H1 (cell line): ENCODE data around the gene WDR90. TPM values are rescaled to one million over a fixed set of nuclear protein-coding genes. Genes with fewer than 3 reads are reported as not detected.

ENCODE experiments used
- GABPA ChIP-seq: IDR thresholded peaks from 2 replicates; pipeline ENCODE4 v1.6.1; 2011; ENCODE audit warnings: mild to moderate bottlenecking, low read length, moderate library complexity, borderline replicate concordance; ENCODE audit not compliant: insufficient read depth
- KDM5A ChIP-seq: fragments of 200-600 bp; IDR thresholded peaks from 2 replicates; pipeline ENCODE4 v1.7.1; 2012; ENCODE audit warnings: mild to moderate bottlenecking, low read length, inconsistent platforms, mixed read lengths
- polyA plus RNA-seq, 7 experiments: library from polyadenylated mRNA; depleted of rRNA in 3 of 7; stranded (reverse) in 5 of 7; unstranded in 2 of 7; fragments of >200 nt in 5 of 7; fragments of 200-250 nt in 2 of 7; gene quantifications; 1 replicate in 5 of 7; 2 replicates in 1 of 7; 4 replicates in 1 of 7; pipeline versions ENCODE4 v1.2.1 to v1.2.3, GENCODE V29; 2011 to 2013; ENCODE audit warnings: missing spikeins in 2 of 7, mixed read lengths in 2 of 7
- total RNA-seq: library from RNA; stranded (reverse); fragmentation: NEBNext Ultra II Directional; extraction: Animal tissue kit (Norgen Biotek cat#: 25700); gene quantifications from 2 replicates; pipeline ENCODE4 v1.2.1, GENCODE V29; 2021

The WDR90 gene
- total and polyA plus RNA-seq, 2 of the 8 experiments (the other 6 are each of a cell fraction or from before 2014, with no cell fraction given) = 24.0 to 47.2 TPM

DNA sequence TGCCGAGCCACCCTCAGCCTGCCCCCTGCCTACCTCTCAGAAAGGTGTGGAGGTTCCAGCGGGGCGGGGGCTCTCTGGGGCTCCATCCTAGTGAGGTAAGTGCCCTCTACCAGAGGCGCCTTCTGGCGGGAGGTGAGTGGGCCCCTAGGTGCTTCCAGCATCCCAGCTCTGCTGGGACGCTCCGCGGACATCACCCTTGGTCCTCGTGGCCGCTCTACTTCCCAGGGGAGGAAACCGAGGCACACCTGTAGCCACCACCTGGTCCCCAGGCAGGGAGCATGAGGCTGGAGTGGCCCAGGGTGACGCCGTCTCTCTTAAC, 6.2 kb upstream of the WDR90 start (continued):
- TF ChIP-seq KDM5A (no peak), GABPA (no peak)
